Mononuclear cell (primary cell): Measurements from ENCODE around the gene RYR2. TPM values are rescaled to one million over a fixed set of nuclear protein-coding genes. Genes with fewer than 3 reads are reported as not detected.

Source experiments
- H3K27me3 ChIP-seq: 2 replicates; pipeline ENCODE4 v1.6.0; 2011; ENCODE audit warnings: low read length, control low read depth; ENCODE audit not compliant: insufficient read depth
- H3K4me1 ChIP-seq: 2 replicates; pipeline ENCODE4 v1.5.1; 2011; ENCODE audit warnings: mild to moderate bottlenecking, low read length, control low read depth; ENCODE audit not compliant: insufficient read depth
- H3K4me3 ChIP-seq: 2 replicates; pipeline ENCODE4 v1.5.1; 2011; ENCODE audit warnings: mild to moderate bottlenecking, low read length, moderate library complexity
- H3K9me3 ChIP-seq: 2 replicates; pipeline ENCODE4 v1.5.1; 2011; ENCODE audit warnings: low read depth, mild to moderate bottlenecking, control low read depth, low read length
- total RNA-seq: library from RNA; depleted of rRNA; stranded (reverse); fragments of >200 nt; gene quantifications from one replicate; pipeline ENCODE4 v1.2.3, GENCODE V29; 2012

Gene RYR2
- total RNA-seq, 1 donor: 0.21 TPM

- Histone ChIP-seq H3K4me1 (no peaks in the 10 kb centered on the region), H3K27me3 (no peaks in the 10 kb centered on the region), H3K4me3 (no peak overlapping the region), H3K9me3 (no peaks in the 10 kb centered on the region)
Measured at GRCh38 chr1:237749122-237749521, 707.1 kb downstream of the RYR2 start.

GRCh38 chr1:237751090-237751489, 709.1 kb downstream of the RYR2 start:
- H3K9me3 ChIP-seq: no peaks in the 10 kb centered on the region
- H3K4me1 ChIP-seq: no peaks in the 10 kb centered on the region
- H3K27me3 ChIP-seq: no peaks in the 10 kb centered on the region
- H3K4me3 ChIP-seq: no peak overlapping the region

- no peaks in the 10 kb centered on the region for H3K9me3 ChIP-seq
- H3K4me3 ChIP-seq: no peak overlapping the region
- no peaks in the 10 kb centered on the region for H3K4me1 ChIP-seq
- H3K27me3 ChIP-seq: no peaks in the 10 kb centered on the region
Measured at GRCh38 chr1:237754627-237755026, 712.6 kb downstream of the RYR2 start.

GRCh38 chr1:237756304-237756967, 714.5 kb downstream of the RYR2 start:
- Histone ChIP-seq H3K4me3 (no peak overlapping the region), H3K27me3 (no peaks in the 10 kb centered on the region), H3K9me3 (no peaks in the 10 kb centered on the region), H3K4me1 (no peaks in the 10 kb centered on the region)

- Histone ChIP-seq H3K27me3 (no peaks in the 10 kb centered on the region), H3K4me3 (no peak overlapping the region), H3K4me1 (no peaks in the 10 kb centered on the region), H3K9me3 (no peaks in the 10 kb centered on the region)
Measured at GRCh38 chr1:237759377-237759776, 717.4 kb downstream of the RYR2 start.

GRCh38 chr1:237760951-237761350, 719.0 kb downstream of the RYR2 start:
- H3K4me1 ChIP-seq: no peaks in the 10 kb centered on the region
- no peaks in the 10 kb centered on the region for H3K27me3 ChIP-seq
- no peak overlapping the region for H3K4me3 ChIP-seq
- no peaks in the 10 kb centered on the region for H3K9me3 ChIP-seq

- Histone ChIP-seq H3K4me3 (no peak overlapping the region), H3K9me3 (no peaks in the 10 kb centered on the region), H3K4me1 (no peaks in the 10 kb centered on the region), H3K27me3 (no peaks in the 10 kb centered on the region)
Measured at GRCh38 chr1:237763137-237763536, 721.2 kb downstream of the RYR2 start.

- H3K27me3 ChIP-seq: no peaks in the 10 kb centered on the region
- no peak overlapping the region for H3K4me3 ChIP-seq
- no peaks in the 10 kb centered on the region for H3K4me1 ChIP-seq
- H3K9me3 ChIP-seq: no peaks in the 10 kb centered on the region
Measured at GRCh38 chr1:237763751-237764150, 721.8 kb downstream of the RYR2 start.

- Histone ChIP-seq H3K4me1 (no peaks in the 10 kb centered on the region), H3K4me3 (no peak overlapping the region), H3K9me3 (no peaks in the 10 kb centered on the region), H3K27me3 (no peaks in the 10 kb centered on the region)
Measured at GRCh38 chr1:237769916-237770315, 727.9 kb downstream of the RYR2 start.

- no peak overlapping the region for H3K4me3 ChIP-seq
- no peaks in the 10 kb centered on the region for H3K9me3 ChIP-seq
- no peaks in the 10 kb centered on the region for H3K4me1 ChIP-seq
- H3K27me3 ChIP-seq: no peaks in the 10 kb centered on the region
Measured at GRCh38 chr1:237772009-237772408, 730.0 kb downstream of the RYR2 start.

- Histone ChIP-seq H3K4me3 (no peak overlapping the region), H3K27me3 (no peaks in the 10 kb centered on the region), H3K9me3 (no peaks in the 10 kb centered on the region), H3K4me1 (no peaks in the 10 kb centered on the region)
Measured at GRCh38 chr1:237774246-237774645, 732.3 kb downstream of the RYR2 start.

- no peaks in the 10 kb centered on the region for H3K4me1 ChIP-seq
- H3K9me3 ChIP-seq: no peaks in the 10 kb centered on the region
- no peak overlapping the region for H3K4me3 ChIP-seq
- H3K27me3 ChIP-seq: no peaks in the 10 kb centered on the region
Measured at GRCh38 chr1:237779356-237779755, 737.4 kb downstream of the RYR2 start.

GRCh38 chr1:237786066-237786719, 744.2 kb downstream of the RYR2 start:
- Histone ChIP-seq H3K4me1 (no peaks in the 10 kb centered on the region), H3K4me3 (no peak overlapping the region), H3K27me3 (no peaks in the 10 kb centered on the region), H3K9me3 (no peaks in the 10 kb centered on the region)

GRCh38 chr1:237788069-237788468, 746.1 kb downstream of the RYR2 start:
- Histone ChIP-seq H3K4me1 (no peaks in the 10 kb centered on the region), H3K9me3 (no peaks in the 10 kb centered on the region), H3K4me3 (no peak overlapping the region), H3K27me3 (no peaks in the 10 kb centered on the region)

GRCh38 chr1:237789619-237790018, 747.6 kb downstream of the RYR2 start:
- H3K27me3 ChIP-seq: no peaks in the 10 kb centered on the region
- no peak overlapping the region for H3K4me3 ChIP-seq
- H3K4me1 ChIP-seq: no peaks in the 10 kb centered on the region
- no peaks in the 10 kb centered on the region for H3K9me3 ChIP-seq

- Histone ChIP-seq H3K4me1 (no peaks in the 10 kb centered on the region), H3K9me3 (no peaks in the 10 kb centered on the region), H3K27me3 (no peaks in the 10 kb centered on the region), H3K4me3 (no peak overlapping the region)
Measured at GRCh38 chr1:237791592-237791991, 749.6 kb downstream of the RYR2 start.
